ENCODE results near the gene WSCD2.

The WSCD2 gene

GRCh38 chr12:108121320-108121719 is 7.8 kb upstream of the WSCD2 start:
- H3K9ac ChIP-seq (ENCODE audit: low read depth, low read length), result no peak overlapping the region
- H3K4me3 ChIP-seq (ENCODE audit: low read depth, low read length), result no peak overlapping the region
- H3K27me3 ChIP-seq (ENCODE audit: control insufficient read depth, insufficient read depth, low read length), result no peaks in the 10 kb centered on the region
- H3K9me3 ChIP-seq (ENCODE audit: control insufficient read depth, insufficient read depth, low read length), result no peaks in the 10 kb centered on the region
- H3K36me3 ChIP-seq (ENCODE audit: control insufficient read depth, insufficient read depth, low read length), result no peaks in the 10 kb centered on the region
- H3K4me1 ChIP-seq (ENCODE audit: control insufficient read depth, insufficient read depth, low read length), result peaks cover 2% of the 10 kb centered on the region

GRCh38 chr12:108121728-108122471 is 7.2 kb upstream of the WSCD2 start:
- Histone ChIP-seq H3K9ac (ENCODE audit: low read depth, low read length) (no peak overlapping the region), H3K4me3 (ENCODE audit: low read depth, low read length) (no peak overlapping the region), H3K36me3 (ENCODE audit: control insufficient read depth, insufficient read depth, low read length) (no peaks in the 10 kb centered on the region), H3K9me3 (ENCODE audit: control insufficient read depth, insufficient read depth, low read length) (no peaks in the 10 kb centered on the region), H3K4me1 (ENCODE audit: control insufficient read depth, insufficient read depth, low read length) (no peaks in the 10 kb centered on the region), H3K27me3 (ENCODE audit: control insufficient read depth, insufficient read depth, low read length) (no peaks in the 10 kb centered on the region)

- peaks cover 2% of the 10 kb centered on the region for H3K27me3 ChIP-seq (ENCODE audit: control insufficient read depth, insufficient read depth, low read length)
- no peaks in the 10 kb centered on the region for H3K36me3 ChIP-seq (ENCODE audit: control insufficient read depth, insufficient read depth, low read length)
- no peak overlapping the region for H3K4me3 ChIP-seq (ENCODE audit: low read depth, low read length)
- no peaks in the 10 kb centered on the region for H3K9me3 ChIP-seq (ENCODE audit: control insufficient read depth, insufficient read depth, low read length)
- no peaks in the 10 kb centered on the region for H3K4me1 ChIP-seq (ENCODE audit: control insufficient read depth, insufficient read depth, low read length)
- H3K9ac ChIP-seq (ENCODE audit: low read depth, low read length), result no peak overlapping the region
These were observed 6.4 kb upstream of the WSCD2 start for GRCh38 chr12:108122644-108123043.

GRCh38 chr12:108123402-108123801 is 5.7 kb upstream of the WSCD2 start:
- no peak overlapping the region for H3K4me3 ChIP-seq (ENCODE audit: low read depth, low read length)
- H3K27me3 ChIP-seq (ENCODE audit: control insufficient read depth, insufficient read depth, low read length), result peaks cover 5% of the 10 kb centered on the region
- H3K9me3 ChIP-seq (ENCODE audit: control insufficient read depth, insufficient read depth, low read length), result no peaks in the 10 kb centered on the region
- no peaks in the 10 kb centered on the region for H3K4me1 ChIP-seq (ENCODE audit: control insufficient read depth, insufficient read depth, low read length)
- no peak overlapping the region for H3K9ac ChIP-seq (ENCODE audit: low read depth, low read length)
- H3K36me3 ChIP-seq (ENCODE audit: control insufficient read depth, insufficient read depth, low read length), result no peaks in the 10 kb centered on the region

GRCh38 chr12:108125073-108125472 is 4.0 kb upstream of the WSCD2 start:
- Histone ChIP-seq H3K4me3 (ENCODE audit: low read depth, low read length) (no peak overlapping the region), H3K9me3 (ENCODE audit: control insufficient read depth, insufficient read depth, low read length) (no peaks in the 10 kb centered on the region), H3K27me3 (ENCODE audit: control insufficient read depth, insufficient read depth, low read length) (peaks cover 12% of the 10 kb centered on the region), H3K4me1 (ENCODE audit: control insufficient read depth, insufficient read depth, low read length) (no peaks in the 10 kb centered on the region), H3K36me3 (ENCODE audit: control insufficient read depth, insufficient read depth, low read length) (no peaks in the 10 kb centered on the region), H3K9ac (ENCODE audit: low read depth, low read length) (no peak overlapping the region)

- no peak overlapping the region for H3K4me3 ChIP-seq (ENCODE audit: low read depth, low read length)
- H3K36me3 ChIP-seq (ENCODE audit: control insufficient read depth, insufficient read depth, low read length), result no peaks in the 10 kb centered on the region
- peaks cover 22% of the 10 kb centered on the region for H3K27me3 ChIP-seq (ENCODE audit: control insufficient read depth, insufficient read depth, low read length)
- no peaks in the 10 kb centered on the region for H3K4me1 ChIP-seq (ENCODE audit: control insufficient read depth, insufficient read depth, low read length)
- H3K9me3 ChIP-seq (ENCODE audit: control insufficient read depth, insufficient read depth, low read length), result no peaks in the 10 kb centered on the region
- no peak overlapping the region for H3K9ac ChIP-seq (ENCODE audit: low read depth, low read length)
These were observed 2.9 kb upstream of the WSCD2 start for GRCh38 chr12:108126212-108126611.

- Histone ChIP-seq H3K36me3 (ENCODE audit: control insufficient read depth, insufficient read depth, low read length) (no peaks in the 10 kb centered on the region), H3K4me1 (ENCODE audit: control insufficient read depth, insufficient read depth, low read length) (no peaks in the 10 kb centered on the region), H3K27me3 (ENCODE audit: control insufficient read depth, insufficient read depth, low read length) (peaks cover 25% of the 10 kb centered on the region), H3K9me3 (ENCODE audit: control insufficient read depth, insufficient read depth, low read length) (no peaks in the 10 kb centered on the region), H3K9ac (ENCODE audit: low read depth, low read length) (no peak overlapping the region), H3K4me3 (ENCODE audit: low read depth, low read length) (no peak overlapping the region)
These were observed 2.0 kb upstream of the WSCD2 start for GRCh38 chr12:108126990-108127501.

- no peak overlapping the region for H3K4me3 ChIP-seq (ENCODE audit: low read depth, low read length)
- H3K9ac ChIP-seq (ENCODE audit: low read depth, low read length), result no peak overlapping the region
- peaks cover 25% of the 10 kb centered on the region for H3K27me3 ChIP-seq (ENCODE audit: control insufficient read depth, insufficient read depth, low read length)
- no peaks in the 10 kb centered on the region for H3K4me1 ChIP-seq (ENCODE audit: control insufficient read depth, insufficient read depth, low read length)
- no peaks in the 10 kb centered on the region for H3K36me3 ChIP-seq (ENCODE audit: control insufficient read depth, insufficient read depth, low read length)
- no peaks in the 10 kb centered on the region for H3K9me3 ChIP-seq (ENCODE audit: control insufficient read depth, insufficient read depth, low read length)
These were observed 1.4 kb upstream of the WSCD2 start for GRCh38 chr12:108127654-108128053.

GRCh38 chr12:108128221-108129016 is 669 bp upstream of the WSCD2 start:
- H3K9ac ChIP-seq (ENCODE audit: low read depth, low read length), result no peak overlapping the region
- H3K36me3 ChIP-seq (ENCODE audit: control insufficient read depth, insufficient read depth, low read length), result no peaks in the 10 kb centered on the region
- H3K27me3 ChIP-seq (ENCODE audit: control insufficient read depth, insufficient read depth, low read length), result peaks cover 25% of the 10 kb centered on the region
- H3K4me3 ChIP-seq (ENCODE audit: low read depth, low read length), result peak overlapping the region; percentile 68
- no peaks in the 10 kb centered on the region for H3K9me3 ChIP-seq (ENCODE audit: control insufficient read depth, insufficient read depth, low read length)
- no peaks in the 10 kb centered on the region for H3K4me1 ChIP-seq (ENCODE audit: control insufficient read depth, insufficient read depth, low read length)

- no peak overlapping the region for H3K4me3 ChIP-seq (ENCODE audit: low read depth, low read length)
- H3K36me3 ChIP-seq (ENCODE audit: control insufficient read depth, insufficient read depth, low read length), result no peaks in the 10 kb centered on the region
- H3K9me3 ChIP-seq (ENCODE audit: control insufficient read depth, insufficient read depth, low read length), result no peaks in the 10 kb centered on the region
- peaks cover 25% of the 10 kb centered on the region for H3K27me3 ChIP-seq (ENCODE audit: control insufficient read depth, insufficient read depth, low read length)
- no peak overlapping the region for H3K9ac ChIP-seq (ENCODE audit: low read depth, low read length)
- H3K4me1 ChIP-seq (ENCODE audit: control insufficient read depth, insufficient read depth, low read length), result no peaks in the 10 kb centered on the region
These were observed 1.9 kb downstream of the WSCD2 start for GRCh38 chr12:108131035-108131434.

- Histone ChIP-seq H3K9ac (ENCODE audit: low read depth, low read length) (no peak overlapping the region), H3K4me3 (ENCODE audit: low read depth, low read length) (no peak overlapping the region), H3K27me3 (ENCODE audit: control insufficient read depth, insufficient read depth, low read length) (peaks cover 25% of the 10 kb centered on the region), H3K36me3 (ENCODE audit: control insufficient read depth, insufficient read depth, low read length) (no peaks in the 10 kb centered on the region), H3K9me3 (ENCODE audit: control insufficient read depth, insufficient read depth, low read length) (no peaks in the 10 kb centered on the region), H3K4me1 (ENCODE audit: control insufficient read depth, insufficient read depth, low read length) (peaks cover under 1% of the 10 kb centered on the region)
These were observed 2.6 kb downstream of the WSCD2 start for GRCh38 chr12:108131657-108132126.

- Histone ChIP-seq H3K36me3 (ENCODE audit: control insufficient read depth, insufficient read depth, low read length) (no peaks in the 10 kb centered on the region), H3K9ac (ENCODE audit: low read depth, low read length) (no peak overlapping the region), H3K4me1 (ENCODE audit: control insufficient read depth, insufficient read depth, low read length) (peaks cover 3% of the 10 kb centered on the region), H3K27me3 (ENCODE audit: control insufficient read depth, insufficient read depth, low read length) (peaks cover 19% of the 10 kb centered on the region), H3K4me3 (ENCODE audit: low read depth, low read length) (no peak overlapping the region), H3K9me3 (ENCODE audit: control insufficient read depth, insufficient read depth, low read length) (no peaks in the 10 kb centered on the region)
These were observed 4.4 kb downstream of the WSCD2 start for GRCh38 chr12:108133482-108133881.

Data from iPS-15b (cell line).